ENCODE results near the gene LRP1B. TPM values are rescaled to one million over a fixed set of nuclear protein-coding genes. Genes with fewer than 3 reads are reported as not detected.

LRP1B gene
- polyA plus RNA-seq, 2 of the 4 experiments (the other 2 are of a cell fraction) = 0.03 TPM; not detected in 1

DNA sequence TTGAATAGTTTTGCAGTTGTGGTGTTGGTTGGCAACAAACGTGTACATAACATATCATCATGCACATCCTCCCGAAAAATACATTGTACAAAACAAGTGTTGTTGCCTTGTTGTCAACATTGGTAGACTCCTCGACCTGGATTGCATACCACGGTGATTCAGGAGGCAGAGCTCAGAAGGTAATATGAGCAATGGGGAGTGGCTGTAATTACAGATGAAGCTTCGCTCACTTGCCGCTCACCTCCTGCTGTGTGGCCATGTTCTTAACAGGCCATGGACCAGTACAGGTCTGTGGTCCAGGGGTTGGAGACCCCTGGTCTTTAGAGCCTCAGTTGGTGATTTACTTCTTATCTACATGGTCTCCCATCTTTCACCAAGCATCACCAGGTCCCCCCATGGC is 1927.5 kb downstream of the LRP1B start:
- Histone ChIP-seq H3K9me3 (no peaks in the 10 kb centered on the region), H3K27ac (no peak overlapping the region), H3K4me3 (no peak overlapping the region), H3K4me1 (no peaks in the 10 kb centered on the region), H3K4me2 (no peak overlapping the region)
- no peak for FAIRE-seq
- ChIA-PET CTCF (no interaction called here), POLR2A (no interaction called here)
- ATAC-seq = no peak
- 35% methylated on average over 5 of the region's 6 CpGs for WGBS (ENCODE audit: missing lambda C conversion rate)
- DNase-seq (ENCODE audit: low read depth in 1 of 2, low spot score in 1 of 2) = no peak
- no peak for TF ChIP-seq BHLHE40 (IDR thresholded peaks at IDR 0.05; ENCODE audit: low read depth, low read length)
- no peak for TF ChIP-seq EHMT2 (IDR thresholded peaks at IDR 0.05; ENCODE audit: low read depth)
- no peak for TF ChIP-seq CHD2 (IDR thresholded peaks at IDR 0.05; ENCODE audit: low read length, partially characterized antibody)
- TF ChIP-seq, protein P1, sequence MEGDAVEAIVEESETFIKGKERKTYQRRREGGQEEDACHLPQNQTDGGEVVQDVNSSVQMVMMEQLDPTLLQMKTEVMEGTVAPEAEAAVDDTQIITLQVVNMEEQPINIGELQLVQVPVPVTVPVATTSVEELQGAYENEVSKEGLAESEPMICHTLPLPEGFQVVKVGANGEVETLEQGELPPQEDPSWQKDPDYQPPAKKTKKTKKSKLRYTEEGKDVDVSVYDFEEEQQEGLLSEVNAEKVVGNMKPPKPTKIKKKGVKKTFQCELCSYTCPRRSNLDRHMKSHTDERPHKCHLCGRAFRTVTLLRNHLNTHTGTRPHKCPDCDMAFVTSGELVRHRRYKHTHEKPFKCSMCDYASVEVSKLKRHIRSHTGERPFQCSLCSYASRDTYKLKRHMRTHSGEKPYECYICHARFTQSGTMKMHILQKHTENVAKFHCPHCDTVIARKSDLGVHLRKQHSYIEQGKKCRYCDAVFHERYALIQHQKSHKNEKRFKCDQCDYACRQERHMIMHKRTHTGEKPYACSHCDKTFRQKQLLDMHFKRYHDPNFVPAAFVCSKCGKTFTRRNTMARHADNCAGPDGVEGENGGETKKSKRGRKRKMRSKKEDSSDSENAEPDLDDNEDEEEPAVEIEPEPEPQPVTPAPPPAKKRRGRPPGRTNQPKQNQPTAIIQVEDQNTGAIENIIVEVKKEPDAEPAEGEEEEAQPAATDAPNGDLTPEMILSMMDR (IDR thresholded peaks at IDR 0.05) = no peak
- no peak for TF ChIP-seq FOSB (CRISPR knock-in tag; IDR thresholded peaks at IDR 0.05)
- no peak for TF ChIP-seq ZFP36 (IDR thresholded peaks at IDR 0.05; ENCODE audit: borderline replicate concordance, partially characterized antibody)
- TF ChIP-seq EP300 (IDR thresholded peaks at IDR 0.05) = no peak
- no peak for TF ChIP-seq MYC (IDR thresholded peaks at IDR 0.05; ENCODE audit: borderline replicate concordance, low read length)
- TF ChIP-seq HOXB5 (CRISPR knock-in tag; IDR thresholded peaks at IDR 0.05) = no peak

DNA sequence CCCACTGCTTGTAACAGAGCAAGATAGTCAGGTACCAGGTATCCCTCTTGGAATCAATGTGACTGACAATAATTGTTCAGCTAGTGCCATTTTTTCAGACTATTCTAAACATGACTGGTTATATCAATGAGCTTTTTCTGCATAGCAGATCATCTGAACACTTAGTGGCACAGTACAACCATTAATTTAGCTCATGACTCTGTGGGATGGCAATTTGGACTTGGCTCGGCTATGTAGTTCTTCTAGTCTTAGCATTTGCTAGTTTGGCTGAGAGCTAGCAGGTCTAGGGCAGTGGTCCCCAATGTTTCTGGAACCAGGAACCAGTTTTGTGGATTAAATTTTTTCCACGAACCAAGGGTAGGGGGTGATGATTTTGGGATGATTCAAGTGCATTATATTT is 1929.2 kb downstream of the LRP1B start:
- POLR2A ChIA-PET = no interaction called here
- WGBS (ENCODE audit: missing lambda C conversion rate) = 4% methylated on average over 2 of the region's 2 CpGs

More for the DNA sequence above, 1929.2 kb downstream of the LRP1B start:
- H3K4me3 ChIP-seq = no peak overlapping the region
- no peak overlapping the region for H3K4me2 ChIP-seq
- H3K9me3 ChIP-seq = no peaks in the 10 kb centered on the region
- DNase-seq (ENCODE audit: low read depth in 1 of 2, low spot score in 1 of 2) = no peak
- no peaks in the 10 kb centered on the region for H3K4me1 ChIP-seq
- ATAC-seq = no peak
- TF ChIP-seq CHD2 (IDR thresholded peaks at IDR 0.05; ENCODE audit: low read length, partially characterized antibody) = no peak
- no peak for TF ChIP-seq HOXB5 (CRISPR knock-in tag; IDR thresholded peaks at IDR 0.05)
- TF ChIP-seq, protein P2, sequence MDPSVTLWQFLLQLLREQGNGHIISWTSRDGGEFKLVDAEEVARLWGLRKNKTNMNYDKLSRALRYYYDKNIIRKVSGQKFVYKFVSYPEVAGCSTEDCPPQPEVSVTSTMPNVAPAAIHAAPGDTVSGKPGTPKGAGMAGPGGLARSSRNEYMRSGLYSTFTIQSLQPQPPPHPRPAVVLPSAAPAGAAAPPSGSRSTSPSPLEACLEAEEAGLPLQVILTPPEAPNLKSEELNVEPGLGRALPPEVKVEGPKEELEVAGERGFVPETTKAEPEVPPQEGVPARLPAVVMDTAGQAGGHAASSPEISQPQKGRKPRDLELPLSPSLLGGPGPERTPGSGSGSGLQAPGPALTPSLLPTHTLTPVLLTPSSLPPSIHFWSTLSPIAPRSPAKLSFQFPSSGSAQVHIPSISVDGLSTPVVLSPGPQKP (IDR thresholded peaks at IDR 0.05; ENCODE audit: low read depth, low read length) = no peak
- TF ChIP-seq HEYL (CRISPR knock-in tag; IDR thresholded peaks at IDR 0.05) = no peak
- TF ChIP-seq, protein P3, sequence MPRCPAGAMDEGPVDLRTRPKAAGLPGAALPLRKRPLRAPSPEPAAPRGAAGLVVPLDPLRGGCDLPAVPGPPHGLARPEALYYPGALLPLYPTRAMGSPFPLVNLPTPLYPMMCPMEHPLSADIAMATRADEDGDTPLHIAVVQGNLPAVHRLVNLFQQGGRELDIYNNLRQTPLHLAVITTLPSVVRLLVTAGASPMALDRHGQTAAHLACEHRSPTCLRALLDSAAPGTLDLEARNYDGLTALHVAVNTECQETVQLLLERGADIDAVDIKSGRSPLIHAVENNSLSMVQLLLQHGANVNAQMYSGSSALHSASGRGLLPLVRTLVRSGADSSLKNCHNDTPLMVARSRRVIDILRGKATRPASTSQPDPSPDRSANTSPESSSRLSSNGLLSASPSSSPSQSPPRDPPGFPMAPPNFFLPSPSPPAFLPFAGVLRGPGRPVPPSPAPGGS (IDR thresholded peaks at IDR 0.05) = no peak
- no peak for TF ChIP-seq EHMT2 (IDR thresholded peaks at IDR 0.05; ENCODE audit: low read depth)
- TF ChIP-seq CBX8 (IDR thresholded peaks at IDR 0.05) = no peak
- no peak for TF ChIP-seq NPAS2 (CRISPR knock-in tag; IDR thresholded peaks at IDR 0.05; ENCODE audit: borderline replicate concordance)
- no peak for TF ChIP-seq CHD4 (IDR thresholded peaks at IDR 0.05; ENCODE audit: borderline replicate concordance)
- TF ChIP-seq, protein P4, sequence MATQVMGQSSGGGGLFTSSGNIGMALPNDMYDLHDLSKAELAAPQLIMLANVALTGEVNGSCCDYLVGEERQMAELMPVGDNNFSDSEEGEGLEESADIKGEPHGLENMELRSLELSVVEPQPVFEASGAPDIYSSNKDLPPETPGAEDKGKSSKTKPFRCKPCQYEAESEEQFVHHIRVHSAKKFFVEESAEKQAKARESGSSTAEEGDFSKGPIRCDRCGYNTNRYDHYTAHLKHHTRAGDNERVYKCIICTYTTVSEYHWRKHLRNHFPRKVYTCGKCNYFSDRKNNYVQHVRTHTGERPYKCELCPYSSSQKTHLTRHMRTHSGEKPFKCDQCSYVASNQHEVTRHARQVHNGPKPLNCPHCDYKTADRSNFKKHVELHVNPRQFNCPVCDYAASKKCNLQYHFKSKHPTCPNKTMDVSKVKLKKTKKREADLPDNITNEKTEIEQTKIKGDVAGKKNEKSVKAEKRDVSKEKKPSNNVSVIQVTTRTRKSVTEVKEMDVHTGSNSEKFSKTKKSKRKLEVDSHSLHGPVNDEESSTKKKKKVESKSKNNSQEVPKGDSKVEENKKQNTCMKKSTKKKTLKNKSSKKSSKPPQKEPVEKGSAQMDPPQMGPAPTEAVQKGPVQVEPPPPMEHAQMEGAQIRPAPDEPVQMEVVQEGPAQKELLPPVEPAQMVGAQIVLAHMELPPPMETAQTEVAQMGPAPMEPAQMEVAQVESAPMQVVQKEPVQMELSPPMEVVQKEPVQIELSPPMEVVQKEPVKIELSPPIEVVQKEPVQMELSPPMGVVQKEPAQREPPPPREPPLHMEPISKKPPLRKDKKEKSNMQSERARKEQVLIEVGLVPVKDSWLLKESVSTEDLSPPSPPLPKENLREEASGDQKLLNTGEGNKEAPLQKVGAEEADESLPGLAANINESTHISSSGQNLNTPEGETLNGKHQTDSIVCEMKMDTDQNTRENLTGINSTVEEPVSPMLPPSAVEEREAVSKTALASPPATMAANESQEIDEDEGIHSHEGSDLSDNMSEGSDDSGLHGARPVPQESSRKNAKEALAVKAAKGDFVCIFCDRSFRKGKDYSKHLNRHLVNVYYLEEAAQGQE (IDR thresholded peaks at IDR 0.05) = no peak
- TF ChIP-seq SMC3 (IDR thresholded peaks at IDR 0.05) = no peak
- no peak for TF ChIP-seq ZFP36 (IDR thresholded peaks at IDR 0.05; ENCODE audit: borderline replicate concordance, partially characterized antibody)
- no peak for TF ChIP-seq RARB (CRISPR knock-in tag; IDR thresholded peaks at IDR 0.05)
- no peak for TF ChIP-seq RNF2 (IDR thresholded peaks at IDR 0.05; ENCODE audit: borderline replicate concordance, low read depth)
- no peak for TF ChIP-seq MAFK (IDR thresholded peaks at IDR 0.05; ENCODE audit: partially characterized antibody)
- TF ChIP-seq FOSL2 (IDR thresholded peaks at IDR 0.05) = no peak
- TF ChIP-seq FOSL2 (CRISPR knock-in tag; IDR thresholded peaks at IDR 0.05) = no peak
- no peak overlapping the region for H3K27ac ChIP-seq
- no peak for FAIRE-seq
- CTCF ChIA-PET = no interaction called here

Data from A549 (cell line).